GM12873 (cell line): ENCODE measurements around the gene OLA1.

Source experiments
- TF ChIP-seq, protein P1 (sequence below): IDR thresholded peaks from 2 replicates; pipeline ENCODE4 v1.5.1; 2012; ENCODE audit warnings: low read depth, mild to moderate bottlenecking, moderate library complexity, low read length, control low read depth; ENCODE audit not compliant: insufficient read depth; ENCODE audit errors: missing control alignments

Gene OLA1

GRCh38 chr2:174224125-174224524 lies 24.2 kb downstream of the OLA1 start:
- TF ChIP-seq, protein P1, sequence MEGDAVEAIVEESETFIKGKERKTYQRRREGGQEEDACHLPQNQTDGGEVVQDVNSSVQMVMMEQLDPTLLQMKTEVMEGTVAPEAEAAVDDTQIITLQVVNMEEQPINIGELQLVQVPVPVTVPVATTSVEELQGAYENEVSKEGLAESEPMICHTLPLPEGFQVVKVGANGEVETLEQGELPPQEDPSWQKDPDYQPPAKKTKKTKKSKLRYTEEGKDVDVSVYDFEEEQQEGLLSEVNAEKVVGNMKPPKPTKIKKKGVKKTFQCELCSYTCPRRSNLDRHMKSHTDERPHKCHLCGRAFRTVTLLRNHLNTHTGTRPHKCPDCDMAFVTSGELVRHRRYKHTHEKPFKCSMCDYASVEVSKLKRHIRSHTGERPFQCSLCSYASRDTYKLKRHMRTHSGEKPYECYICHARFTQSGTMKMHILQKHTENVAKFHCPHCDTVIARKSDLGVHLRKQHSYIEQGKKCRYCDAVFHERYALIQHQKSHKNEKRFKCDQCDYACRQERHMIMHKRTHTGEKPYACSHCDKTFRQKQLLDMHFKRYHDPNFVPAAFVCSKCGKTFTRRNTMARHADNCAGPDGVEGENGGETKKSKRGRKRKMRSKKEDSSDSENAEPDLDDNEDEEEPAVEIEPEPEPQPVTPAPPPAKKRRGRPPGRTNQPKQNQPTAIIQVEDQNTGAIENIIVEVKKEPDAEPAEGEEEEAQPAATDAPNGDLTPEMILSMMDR = no peak

DNA sequence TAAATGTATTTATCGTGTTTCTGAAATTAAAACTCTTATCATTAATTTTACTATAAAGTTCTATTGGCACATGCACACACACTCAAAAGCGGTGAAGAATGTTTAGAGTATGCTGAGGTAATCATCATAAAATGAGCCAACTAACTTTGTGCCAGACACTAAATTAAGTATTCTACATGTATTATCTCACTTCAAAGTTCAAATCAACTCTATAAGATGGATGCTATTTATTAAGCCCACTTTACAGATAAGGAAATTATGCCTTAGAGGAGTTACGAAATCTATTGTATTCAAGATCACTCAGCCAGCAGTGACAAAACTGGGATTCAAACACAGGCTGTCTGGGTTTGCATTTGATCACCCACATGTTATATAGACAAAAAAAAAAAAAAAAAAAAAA lies 24.9 kb downstream of the OLA1 start:
- TF ChIP-seq, protein P1 = no peak

DNA sequence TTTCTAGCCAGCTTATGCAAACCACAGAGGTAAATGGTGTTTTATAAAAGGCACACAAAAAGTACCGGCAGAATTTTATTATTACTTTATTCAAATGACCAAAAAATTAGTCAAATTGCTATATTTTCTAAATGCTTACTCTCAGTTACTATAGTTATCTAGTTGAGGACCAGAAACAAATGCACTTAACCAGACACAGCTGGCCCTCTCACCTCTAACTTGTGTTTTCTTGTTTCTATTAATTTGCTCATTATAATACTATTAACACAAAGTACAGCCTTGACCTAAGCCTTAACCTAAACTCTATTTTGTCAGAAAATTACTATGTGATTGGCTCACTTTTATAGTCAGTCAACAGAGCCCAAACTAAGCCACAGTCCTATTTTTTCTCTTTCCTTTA lies 26.2 kb downstream of the OLA1 start:
- TF ChIP-seq, protein P1 = no peak

DNA sequence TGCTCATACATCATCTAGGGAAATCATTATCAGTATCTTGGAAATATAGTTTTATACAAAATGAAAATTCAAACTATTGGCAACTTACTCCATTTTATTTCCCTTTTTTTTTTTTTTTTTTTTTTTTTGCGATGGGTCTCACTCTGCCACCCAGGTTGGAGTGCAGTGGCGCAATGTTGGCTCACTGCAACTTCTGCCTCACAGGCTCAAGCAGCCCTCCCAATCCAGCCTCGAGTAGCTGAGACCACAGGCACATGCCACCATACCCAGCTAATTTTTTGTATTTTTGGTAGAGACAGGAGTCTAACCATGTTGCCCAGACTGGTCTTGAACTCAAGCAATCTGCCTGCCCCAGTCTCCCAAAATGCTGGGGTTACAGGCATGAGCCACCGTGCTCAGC lies 29.0 kb downstream of the OLA1 start:
- TF ChIP-seq, protein P1 = no peak

DNA sequence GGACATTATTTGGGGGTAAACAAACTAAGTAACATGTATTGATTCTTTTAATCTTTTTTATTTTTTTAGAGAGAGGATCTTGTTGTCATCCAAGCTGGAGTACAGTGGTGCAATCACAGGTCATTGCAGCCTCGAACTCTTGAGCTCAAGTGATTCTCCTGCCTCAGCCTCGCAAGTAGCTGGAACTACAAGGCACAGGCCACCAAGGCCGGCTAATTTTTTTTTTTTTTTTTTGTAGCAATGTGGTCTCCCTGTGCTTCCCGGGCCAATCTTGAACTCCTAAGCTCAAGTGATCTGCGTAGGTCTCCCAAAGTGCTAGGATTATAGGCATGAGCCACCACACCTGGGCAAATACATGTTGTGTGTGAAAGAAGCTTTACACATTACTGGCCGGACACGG lies 29.6 kb downstream of the OLA1 start:
- TF ChIP-seq, protein P1 = no peak

- TF ChIP-seq, protein P1 = no peak
These were observed 30.5 kb downstream of the OLA1 start for GRCh38 chr2:174217869-174218268.

DNA sequence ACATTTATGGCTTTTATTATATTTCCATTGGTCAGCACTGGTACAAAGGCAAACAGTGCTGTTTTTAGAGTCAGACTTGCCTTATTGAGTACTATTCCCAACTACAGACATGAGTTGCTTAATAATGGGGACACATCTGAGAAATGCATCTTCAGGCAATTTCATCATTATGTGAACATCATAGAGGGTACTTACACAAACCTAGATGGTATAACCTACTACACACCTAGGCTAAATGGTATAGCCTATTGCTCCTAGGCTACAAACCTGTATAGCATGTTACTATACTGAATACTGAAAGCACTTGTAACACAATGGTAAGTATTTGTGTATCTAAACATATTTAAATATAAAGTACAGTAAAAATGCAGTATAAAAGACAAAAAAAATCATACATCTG lies 36.4 kb downstream of the OLA1 start:
- TF ChIP-seq, protein P1 = no peak
